ENCODE results near the gene CGN. TPM values are rescaled to one million over a fixed set of nuclear protein-coding genes. Genes with fewer than 3 reads are reported as not detected.

The CGN gene
- total RNA-seq, 1 donor from 2014 or later, result 13.0 TPM

- H3K4me3 ChIP-seq, result no peak overlapping the region
- no peaks in the 10 kb centered on the region for H3K27me3 ChIP-seq
- intact Hi-C loops (cut with DNase I), result loop anchor here (10.0 kb wide), 1 partner anchor 200 kb away; no protein-coding TSS in a partner anchor
- DNase-seq (ENCODE audit: extremely low spot score in 2 of 2), result no peak
- no peak for TF ChIP-seq POLR2AphosphoS5 (IDR thresholded peaks at IDR 0.05; ENCODE audit: insufficient read depth in 1 of 2, low read depth in 1 of 2)
- TF ChIP-seq CTCF (IDR thresholded peaks at IDR 0.05), result peak in 2 of 3 experiments; percentile 66 to 67
- H3K36me3 ChIP-seq, result no peaks in the 10 kb centered on the region
- H3K4me1 ChIP-seq, result peaks cover 11% of the 10 kb centered on the region
- H3K27ac ChIP-seq, result no peak overlapping the region
- H3K9me3 ChIP-seq, result no peaks in the 10 kb centered on the region
These were observed 23.6 kb downstream of the CGN start for GRCh38 chr1:151534662-151535278.

- H3K36me3 ChIP-seq, result no peaks in the 10 kb centered on the region
- no peaks in the 10 kb centered on the region for H3K27me3 ChIP-seq
- no peaks in the 10 kb centered on the region for H3K9me3 ChIP-seq
- H3K27ac ChIP-seq, result no peak overlapping the region
- DNase-seq (ENCODE audit: extremely low spot score in 2 of 2), result no peak
- H3K4me3 ChIP-seq, result no peak overlapping the region
- TF ChIP-seq CTCF (IDR thresholded peaks at IDR 0.05), result no peak
- no peak for TF ChIP-seq POLR2AphosphoS5 (IDR thresholded peaks at IDR 0.05; ENCODE audit: insufficient read depth in 1 of 2, low read depth in 1 of 2)
- TF ChIP-seq POLR2A (IDR thresholded peaks at IDR 0.05), result no peak
- H3K4me1 ChIP-seq, result peaks cover 16% of the 10 kb centered on the region
- intact Hi-C loops (cut with DNase I), result loop anchor here (10.0 kb wide), 1 partner anchor 199 kb away; no protein-coding TSS in a partner anchor
These were observed 24.4 kb downstream of the CGN start for GRCh38 chr1:151535326-151536271.

- H3K27me3 ChIP-seq, result no peaks in the 10 kb centered on the region
- no peak for DNase-seq (ENCODE audit: extremely low spot score in 2 of 2)
- H3K27ac ChIP-seq, result no peak overlapping the region
- TF ChIP-seq CTCF (IDR thresholded peaks at IDR 0.05) (no peak), POLR2AphosphoS5 (IDR thresholded peaks at IDR 0.05; ENCODE audit: insufficient read depth in 1 of 2, low read depth in 1 of 2) (no peak), POLR2A (IDR thresholded peaks at IDR 0.05) (no peak)
- intact Hi-C loops (cut with DNase I), result loop anchor here (10.0 kb wide), 1 partner anchor 198 kb away; no protein-coding TSS in a partner anchor
- H3K4me3 ChIP-seq, result no peak overlapping the region
- no peaks in the 10 kb centered on the region for H3K36me3 ChIP-seq
- H3K9me3 ChIP-seq, result no peaks in the 10 kb centered on the region
- H3K4me1 ChIP-seq, result peaks cover 22% of the 10 kb centered on the region
These were observed 25.3 kb downstream of the CGN start for GRCh38 chr1:151536499-151536898.

GRCh38 chr1:151537112-151537511 lies 25.9 kb downstream of the CGN start:
- Histone ChIP-seq H3K27ac (no peak overlapping the region), H3K4me1 (peaks cover 28% of the 10 kb centered on the region)
- intact Hi-C loops (cut with DNase I), result loop anchor here (10.0 kb wide), 1 partner anchor 198 kb away; no protein-coding TSS in a partner anchor

More at GRCh38 chr1:151537112-151537511, 25.9 kb downstream of the CGN start:
- Histone ChIP-seq H3K4me3 (no peak overlapping the region), H3K9me3 (no peaks in the 10 kb centered on the region), H3K27me3 (no peaks in the 10 kb centered on the region), H3K36me3 (no peaks in the 10 kb centered on the region)
- DNase-seq (ENCODE audit: extremely low spot score in 2 of 2), result no peak
- TF ChIP-seq POLR2AphosphoS5 (IDR thresholded peaks at IDR 0.05; ENCODE audit: insufficient read depth in 1 of 2, low read depth in 1 of 2) (no peak), CTCF (IDR thresholded peaks at IDR 0.05) (no peak), POLR2A (IDR thresholded peaks at IDR 0.05) (no peak)

All from vagina (tissue), 2 donors.